Fibroblast of villous mesenchyme (primary cell): Measurements from ENCODE around the gene TMEM145. TPM values are rescaled to one million over a fixed set of nuclear protein-coding genes. Genes with fewer than 3 reads are reported as not detected.

Source experiments
- DNase-seq: peaks from one replicate; pipeline ENCODE4 v3.0.0-alpha.2; 2010; ENCODE audit warnings: low read depth
- H3K4me3 ChIP-seq: 2 replicates; pipeline ENCODE4 v1.5.1; 2011; ENCODE audit warnings: low read depth, mild to moderate bottlenecking, low read length
- CTCF ChIP-seq: IDR thresholded peaks from 2 replicates; pipeline ENCODE4 v1.5.1; 2012; ENCODE audit warnings: low read depth, mild to moderate bottlenecking, low read length; ENCODE audit not compliant: insufficient read depth
- total RNA-seq: library from RNA; depleted of rRNA; stranded (reverse); fragments of >200 nt; gene quantifications from 2 replicates; pipeline ENCODE4 v1.2.3, GENCODE V29; 2012

The TMEM145 gene
- total RNA-seq, 1 donor, result not detected

- no peak overlapping the region for H3K4me3 ChIP-seq
- no peak for DNase-seq
- no peak for TF ChIP-seq CTCF
Measured at GRCh38 chr19:42353341-42354015, 40.4 kb downstream of the TMEM145 start.

- TF ChIP-seq CTCF, result no peak
- H3K4me3 ChIP-seq, result no peak overlapping the region
- DNase-seq, result no peak
Measured at GRCh38 chr19:42355896-42356295, 42.8 kb downstream of the TMEM145 start.

GRCh38 chr19:42356686-42357085 is 43.6 kb downstream of the TMEM145 start:
- TF ChIP-seq CTCF, result no peak
- H3K4me3 ChIP-seq, result no peak overlapping the region
- DNase-seq, result no peak

- no peak for TF ChIP-seq CTCF
- DNase-seq, result no peak
Measured at GRCh38 chr19:42357290-42357689, 44.2 kb downstream of the TMEM145 start.

GRCh38 chr19:42360787-42361544 is 47.9 kb downstream of the TMEM145 start:
- DNase-seq, result no peak
- TF ChIP-seq CTCF, result no peak
- H3K4me3 ChIP-seq, result no peak overlapping the region

More at GRCh38 chr19:42357290-42357689, 44.2 kb downstream of the TMEM145 start:
- H3K4me3 ChIP-seq, result no peak overlapping the region

- no peak for TF ChIP-seq CTCF
- no peak for DNase-seq
- H3K4me3 ChIP-seq, result no peak overlapping the region
Measured at GRCh38 chr19:42361545-42361910, 48.4 kb downstream of the TMEM145 start.
